ENCODE measurements around the gene GAS7.

The GAS7 gene

GRCh38 chr17:9868552-9868951, 329.9 kb downstream of the GAS7 start:
- DNase-seq = no peak

GRCh38 chr17:9865586-9865985, 332.8 kb downstream of the GAS7 start:
- no peak for DNase-seq

GRCh38 chr17:9862949-9863348, 335.5 kb downstream of the GAS7 start:
- no peak for DNase-seq

- DNase-seq = no peak
Observed at GRCh38 chr17:9862220-9862619, 336.2 kb downstream of the GAS7 start.

GRCh38 chr17:9860851-9861250, 337.6 kb downstream of the GAS7 start:
- DNase-seq = no peak
